Karpas-422 (cell line): ENCODE data around the gene OST4. TPM values are rescaled to one million over a fixed set of nuclear protein-coding genes. Genes with fewer than 3 reads are reported as not detected.
"Not testable (repeated sequence)": the region's sequence is repeated elsewhere in the genome, so short reads cannot be mapped to it uniquely, and the experiment has no call there.

Source experiments
- DNase-seq: peaks from one replicate; pipeline ENCODE4 v3.0.0-alpha.2; 2015
- H2AFZ ChIP-seq: fragments of 200-600 bp; sonication (generic); 2 replicates; pipeline ENCODE4 v1.6.1; 2014; ENCODE audit warnings: antibody characterized with exemption, low read length, mixed read lengths
- H3K27ac ChIP-seq: fragments of 200-600 bp; sonication (generic); 2 replicates; pipeline ENCODE4 v1.5.1; 2014; ENCODE audit warnings: mild to moderate bottlenecking, low read length, moderate library complexity
- H3K27me3 ChIP-seq: fragments of 200-600 bp; sonication (generic); 2 replicates; pipeline ENCODE4 v1.6.1; 2014; ENCODE audit warnings: low read length, mixed read lengths
- H3K36me3 ChIP-seq: fragments of 200-600 bp; sonication (generic); 2 replicates; pipeline ENCODE4 v1.6.1; 2014; ENCODE audit warnings: low read length, mixed read lengths; ENCODE audit not compliant: insufficient read depth
- H3K4me1 ChIP-seq: fragments of 200-600 bp; sonication (generic); 2 replicates; pipeline ENCODE4 v1.6.1; 2014; ENCODE audit warnings: mild to moderate bottlenecking, low read length, mixed read lengths
- H3K4me2 ChIP-seq: fragments of 200-600 bp; sonication (generic); 2 replicates; pipeline ENCODE4 v1.6.1; 2014; ENCODE audit warnings: low read length, low read depth, mild to moderate bottlenecking; ENCODE audit not compliant: poor library complexity, severe bottlenecking
- H3K4me3 ChIP-seq: fragments of 200-600 bp; sonication (generic); 2 replicates; pipeline ENCODE4 v1.5.1; 2014; ENCODE audit warnings: mild to moderate bottlenecking, antibody characterized with exemption, low read length, mixed read lengths
- H3K79me2 ChIP-seq: fragments of 200-600 bp; sonication (generic); 2 replicates; pipeline ENCODE4 v1.6.1; 2014; ENCODE audit warnings: mild to moderate bottlenecking, low read length, mixed read lengths
- H3K9ac ChIP-seq: fragments of 200-600 bp; sonication (generic); 2 replicates; pipeline ENCODE4 v1.6.0; 2014; ENCODE audit warnings: low read length
- H3K9me2 ChIP-seq: fragments of 200-600 bp; sonication (generic), shearing (Covaris generic); replicated peaks from 2 replicates; pipeline ENCODE4 v1.6.0; 2014; ENCODE audit warnings: mild to moderate bottlenecking, low read length, moderate library complexity; ENCODE audit not compliant: insufficient read depth
- H3K9me3 ChIP-seq: fragments of 300-700, 200-600 bp; sonication (generic); 2 replicates; pipeline ENCODE4 v1.6.1; 2014; ENCODE audit warnings: low read length, mixed read lengths
- H4K20me1 ChIP-seq: fragments of 200-600 bp; sonication (generic); 2 replicates; pipeline ENCODE4 v1.6.1; 2014; ENCODE audit warnings: mild to moderate bottlenecking, antibody characterized with exemption, low read length, low read depth; ENCODE audit not compliant: insufficient read depth
- total RNA-seq: library from RNA; depleted of rRNA; stranded (reverse); fragments of >200 nt; shearing (Covaris generic); gene quantifications from 2 replicates; pipeline ENCODE4 v1.2.3, GENCODE V29; 2014; ENCODE audit warnings: low replicate concordance

OST4 gene
- total RNA-seq, 1 experiment from 2014 or later: 402 TPM

DNA sequence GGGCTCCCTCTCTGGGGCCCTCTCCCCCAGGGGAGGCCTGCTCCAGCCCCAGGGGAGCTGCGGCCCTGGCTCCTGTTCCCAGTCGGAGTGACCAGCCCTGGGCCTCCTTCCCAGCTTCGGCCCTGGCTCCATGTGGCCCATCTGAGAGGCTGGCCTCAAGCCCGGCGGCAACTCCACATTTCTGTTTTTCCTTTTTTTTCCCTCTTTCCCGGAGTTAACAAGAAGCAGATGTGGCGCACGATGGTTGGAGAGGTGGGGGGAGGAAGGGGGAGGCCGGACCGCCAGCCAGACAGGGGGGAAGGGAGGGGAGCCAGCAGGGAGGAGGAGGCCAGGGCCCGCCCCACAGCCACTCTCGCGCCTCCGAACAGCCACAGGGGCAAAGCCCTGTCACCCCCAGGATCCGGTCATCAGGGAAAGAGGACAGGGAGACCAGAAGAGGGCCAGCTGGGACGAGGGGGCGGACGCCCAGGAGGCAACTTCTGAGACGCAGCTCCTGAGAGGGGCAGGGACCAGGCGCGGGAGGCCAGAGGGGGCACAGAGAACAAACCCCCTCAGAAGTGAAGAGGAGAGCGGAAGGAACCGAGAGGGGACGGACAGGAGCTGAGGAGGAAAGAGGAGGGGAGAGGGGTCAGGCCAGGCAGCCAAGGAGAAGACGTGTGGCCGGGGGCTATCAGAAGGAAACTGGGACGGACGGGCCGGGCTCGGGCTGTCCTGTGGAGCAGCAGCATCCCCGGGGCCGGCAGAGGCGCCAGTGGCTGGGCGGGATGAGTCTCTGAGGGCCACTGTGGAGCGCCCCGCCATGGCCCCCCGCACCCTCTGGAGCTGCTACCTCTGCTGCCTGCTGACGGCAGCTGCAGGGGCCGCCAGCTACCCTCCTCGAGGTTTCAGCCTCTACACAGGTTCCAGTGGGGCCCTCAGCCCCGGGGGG, 7.1 kb upstream of the OST4 start, which contains the start of gene EMILIN1:
EMILIN1 (plus strand) TSS at position 349 of the 928 bp plus-strand sequence; CDS start at position 800, 451 bp downstream.
- Histone ChIP-seq H2AFZ (no peak within 1 kb of the TSS), H3K4me1 (peaks cover 29% of the 10 kb centered on the region), H3K9ac (no peak within 1 kb of the TSS), H3K27ac (no peak within 1 kb of the TSS), H3K4me2 (no peak within 1 kb of the TSS), H3K4me3 (no peak within 1 kb of the TSS), H4K20me1 (no peaks in the 10 kb centered on the region), H3K9me2 (no peaks in the 10 kb centered on the region), H3K9me3 (no peaks in the 10 kb centered on the region), H3K36me3 (no peaks in the 10 kb centered on the region), H3K79me2 (no peaks in the 10 kb centered on the region), H3K27me3 (no peaks in the 10 kb centered on the region)
- DNase-seq: no peak

DNA sequence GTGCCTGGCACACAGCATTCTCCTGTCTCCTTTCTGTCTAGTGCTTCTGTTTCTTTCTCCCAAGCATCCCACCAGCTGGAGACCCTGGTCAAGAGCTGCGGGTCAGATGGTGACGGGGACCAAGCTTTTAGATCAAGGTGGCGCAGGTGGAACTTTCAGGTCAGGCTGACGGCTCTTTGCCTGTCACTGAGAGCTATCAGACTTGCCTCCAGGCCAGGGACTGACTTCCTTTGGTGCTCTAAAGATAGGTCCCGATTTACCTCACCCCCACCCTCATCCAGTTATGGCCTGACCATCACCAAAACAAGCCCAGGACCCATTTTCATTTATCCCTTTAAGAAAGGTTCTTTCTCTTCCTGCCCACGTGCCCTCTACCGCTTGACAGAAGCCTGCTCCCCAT, 5.8 kb upstream of the OST4 start:
- Histone ChIP-seq H3K79me2 (no peaks in the 10 kb centered on the region), H2AFZ (no peak overlapping the region), H4K20me1 (no peaks in the 10 kb centered on the region), H3K9ac (no peak overlapping the region), H3K36me3 (no peaks in the 10 kb centered on the region), H3K4me2 (no peak overlapping the region), H3K4me3 (no peak overlapping the region), H3K9me3 (no peaks in the 10 kb centered on the region), H3K27ac (no peak overlapping the region), H3K27me3 (no peaks in the 10 kb centered on the region), H3K9me2 (no peaks in the 10 kb centered on the region), H3K4me1 (peaks cover 32% of the 10 kb centered on the region)
- DNase-seq: no peak

DNA sequence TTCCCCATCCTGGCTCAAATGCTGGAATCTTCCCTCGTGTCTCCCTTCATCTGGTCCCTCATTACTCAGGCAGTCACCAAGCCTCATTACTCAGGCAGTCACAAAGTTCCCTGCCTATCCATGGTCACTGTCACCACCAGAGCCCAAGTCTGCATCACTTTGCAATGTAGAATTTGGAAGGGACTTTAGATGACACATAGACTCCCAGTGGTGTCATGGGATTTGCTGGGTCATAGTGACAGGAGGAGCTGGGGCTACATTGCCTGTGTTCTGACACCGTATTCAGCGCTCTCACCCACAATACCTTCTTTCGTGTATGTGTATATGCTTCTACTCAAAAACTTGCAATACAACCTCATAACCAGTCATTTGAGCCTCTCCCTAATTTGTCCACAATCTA, 4.9 kb upstream of the OST4 start:
- Histone ChIP-seq H3K79me2 (peaks cover under 1% of the 10 kb centered on the region; the same call in 1 of the 2 replicates), H3K9ac (no peak overlapping the region), H3K27ac (no peak overlapping the region), H3K36me3 (no peaks in the 10 kb centered on the region), H3K27me3 (no peaks in the 10 kb centered on the region), H3K4me1 (peaks cover 27% of the 10 kb centered on the region), H3K4me2 (no peak overlapping the region), H3K9me2 (no peaks in the 10 kb centered on the region), H3K4me3 (no peak overlapping the region), H2AFZ (no peak overlapping the region), H4K20me1 (no peaks in the 10 kb centered on the region), H3K9me3 (no peaks in the 10 kb centered on the region)
- no peak for DNase-seq

DNA sequence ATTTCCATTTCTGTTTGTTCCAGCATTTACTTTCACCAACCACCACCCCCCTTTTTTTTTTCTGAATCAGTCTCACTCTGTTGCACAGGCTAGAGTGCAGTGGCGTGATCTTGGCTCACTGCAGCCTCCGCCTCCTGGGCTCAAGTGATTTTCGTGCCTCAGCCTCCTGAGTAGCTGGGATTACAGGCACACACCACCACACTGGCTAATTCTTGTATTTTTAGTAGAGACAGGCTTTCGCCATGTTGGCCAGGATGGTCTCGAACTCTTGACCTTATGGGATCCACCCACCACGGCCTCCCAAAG, 4.1 kb upstream of the OST4 start:
- Histone ChIP-seq H3K4me1 (peaks cover 25% of the 10 kb centered on the region), H2AFZ (peak overlapping the region; percentile 16; the same call in 1 of the 2 replicates), H3K4me2 (peak overlapping the region; percentile 37), H3K27ac (0 out of 2 replicates have a peak overlapping the region, but pooled peaks have one; percentile 12), H3K9ac (peak overlapping the region; percentile 23; the same call in 1 of the 2 replicates)
- DNase-seq, H3K9me3 ChIP-seq, H3K79me2 ChIP-seq, H4K20me1 ChIP-seq, H3K36me3 ChIP-seq, H3K27me3 ChIP-seq, H3K4me3 ChIP-seq, H3K9me2 ChIP-seq: not testable (repeated sequence)

DNA sequence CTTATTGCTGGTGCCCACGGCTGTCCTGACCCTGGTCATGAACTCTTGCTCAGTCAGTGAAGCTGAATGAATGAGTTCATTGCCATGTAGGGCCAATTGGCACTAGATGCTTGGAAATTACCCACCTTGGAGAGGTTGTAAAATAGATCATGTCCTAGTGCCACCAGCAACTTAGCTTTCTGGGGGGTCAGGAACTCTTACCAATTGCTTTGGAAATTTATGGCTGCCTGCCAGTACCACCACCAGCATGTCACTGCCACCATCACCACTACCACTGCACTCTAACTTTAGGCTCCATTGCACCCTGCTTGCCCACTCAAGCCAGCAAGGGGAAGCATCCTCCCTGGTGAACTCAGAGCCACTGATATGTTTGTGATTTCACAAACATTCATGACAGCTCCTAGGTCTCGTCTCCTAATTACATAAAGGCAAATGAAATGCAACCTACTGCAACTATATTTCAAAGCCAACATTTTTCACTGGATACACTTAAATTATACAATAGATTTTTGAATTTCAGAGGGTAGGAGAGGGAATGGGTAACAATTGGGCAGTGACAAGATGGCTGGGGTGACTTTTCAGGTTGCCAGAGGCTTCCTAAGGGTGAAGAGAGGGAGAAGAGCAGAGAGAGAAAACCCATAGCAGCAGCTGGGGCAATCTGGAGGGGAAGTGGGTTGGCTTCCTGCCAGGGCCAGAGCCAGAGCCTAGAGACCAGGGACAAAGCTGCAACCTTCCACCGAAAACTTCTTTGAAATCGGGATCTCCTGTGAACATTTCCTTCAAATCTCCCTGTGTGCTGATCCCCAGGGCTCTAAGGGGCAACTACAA, 3.5 kb upstream of the OST4 start:
- peaks cover 14% of the 10 kb centered on the region for H3K79me2 ChIP-seq
- no peaks in the 10 kb centered on the region for H3K9me2 ChIP-seq
- H4K20me1 ChIP-seq: no peaks in the 10 kb centered on the region; the same call in 1 of the 2 replicates
- H3K27me3 ChIP-seq: no peaks in the 10 kb centered on the region
- peak; percentile 65 for DNase-seq
- peak overlapping the region; percentile 37 for H3K4me2 ChIP-seq
- peaks cover under 1% of the 10 kb centered on the region; the same call in 1 of the 2 replicates for H3K36me3 ChIP-seq
- H2AFZ ChIP-seq: peak overlapping the region; percentile 16; the same call in 1 of the 2 replicates
- H3K9ac ChIP-seq: peak overlapping the region; percentile 23
- H3K4me1 ChIP-seq: peaks cover 31% of the 10 kb centered on the region
- 0 out of 2 replicates have a peak overlapping the region, but pooled peaks have one; percentile 12 for H3K27ac ChIP-seq
- no peak overlapping the region; the same call in 1 of the 2 replicates for H3K4me3 ChIP-seq
- H3K9me3 ChIP-seq: no peaks in the 10 kb centered on the region

DNA sequence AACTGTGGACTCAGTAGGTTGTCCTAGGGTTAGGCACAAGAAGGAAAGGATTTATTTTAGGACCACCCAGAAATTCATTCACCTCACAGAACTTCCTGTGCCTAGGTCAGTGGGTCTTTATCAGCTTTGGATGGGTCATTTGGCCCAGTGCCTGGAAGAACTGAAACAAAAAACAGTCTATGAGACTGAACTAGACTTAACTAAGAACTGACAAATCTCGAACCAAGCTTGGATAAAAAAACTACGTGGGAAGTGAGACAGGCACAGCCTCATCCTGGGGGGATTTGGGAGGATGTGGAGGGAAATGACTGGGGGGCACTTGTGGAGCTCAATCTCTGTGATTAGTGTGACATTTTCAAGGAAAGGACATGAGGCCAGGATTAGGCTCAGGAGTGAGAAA, 2.3 kb upstream of the OST4 start:
- peaks cover 36% of the 10 kb centered on the region for H3K4me1 ChIP-seq
- no peak overlapping the region for H3K4me2 ChIP-seq
- no peak overlapping the region for H2AFZ ChIP-seq
- H3K9ac ChIP-seq: no peak overlapping the region
- peaks cover 26% of the 10 kb centered on the region for H3K79me2 ChIP-seq
- H3K36me3 ChIP-seq: peaks cover 12% of the 10 kb centered on the region; the same call in 1 of the 2 replicates
- H3K27ac ChIP-seq: no peak overlapping the region
- no peaks in the 10 kb centered on the region for H3K27me3 ChIP-seq
- H3K9me3 ChIP-seq: no peaks in the 10 kb centered on the region
- no peaks in the 10 kb centered on the region; the same call in 1 of the 2 replicates for H4K20me1 ChIP-seq
- no peak for DNase-seq
- no peaks in the 10 kb centered on the region for H3K9me2 ChIP-seq
- no peak overlapping the region for H3K4me3 ChIP-seq

DNA sequence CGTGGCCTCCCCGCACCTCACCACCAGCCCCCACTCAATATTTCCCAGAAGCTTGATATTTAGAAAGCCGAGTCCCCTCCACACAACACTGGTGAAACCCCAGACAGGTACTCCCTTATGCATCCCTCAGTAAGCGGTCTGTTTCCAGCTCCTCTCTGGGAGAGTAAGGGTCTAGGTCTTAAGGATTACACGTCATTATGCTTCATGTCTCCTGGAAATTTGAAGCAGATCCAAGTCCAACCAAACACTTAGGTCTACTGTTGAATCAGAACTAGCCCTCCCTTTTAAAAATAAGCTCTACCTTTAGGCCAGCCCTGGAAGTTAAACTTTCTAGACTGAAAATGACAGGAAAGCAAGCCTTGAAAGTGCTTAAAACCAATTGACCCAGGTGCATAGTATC, 1.5 kb upstream of the OST4 start:
- no peak overlapping the region for H2AFZ ChIP-seq
- no peak overlapping the region for H3K9ac ChIP-seq
- peaks cover 36% of the 10 kb centered on the region for H3K4me1 ChIP-seq
- H3K4me3 ChIP-seq: no peak overlapping the region
- no peaks in the 10 kb centered on the region for H3K9me3 ChIP-seq
- H3K9me2 ChIP-seq: no peaks in the 10 kb centered on the region
- H3K27me3 ChIP-seq: no peaks in the 10 kb centered on the region
- no peak for DNase-seq
- peaks cover 19% of the 10 kb centered on the region; the same call in 1 of the 2 replicates for H3K36me3 ChIP-seq
- H3K79me2 ChIP-seq: peaks cover 30% of the 10 kb centered on the region
- H3K4me2 ChIP-seq: no peak overlapping the region
- no peak overlapping the region for H3K27ac ChIP-seq
- H4K20me1 ChIP-seq: no peaks in the 10 kb centered on the region; the same call in 1 of the 2 replicates
